Stimulated activated CD4-positive, alpha-beta T cell treated with anti-CD3 and anti-CD28 coated beads, Interleukin-15, amount 100 ng/mL, for 48 hours (primary cell): ENCODE measurements around the gene LMAN2.

ENCODE experiments used
- DNase-seq, 2 donors: peaks; one replicate each; pipeline ENCODE4 v3.0.0-alpha.2; 2020; ENCODE audit warnings: low read depth in 2 of 2

LMAN2 gene

DNA sequence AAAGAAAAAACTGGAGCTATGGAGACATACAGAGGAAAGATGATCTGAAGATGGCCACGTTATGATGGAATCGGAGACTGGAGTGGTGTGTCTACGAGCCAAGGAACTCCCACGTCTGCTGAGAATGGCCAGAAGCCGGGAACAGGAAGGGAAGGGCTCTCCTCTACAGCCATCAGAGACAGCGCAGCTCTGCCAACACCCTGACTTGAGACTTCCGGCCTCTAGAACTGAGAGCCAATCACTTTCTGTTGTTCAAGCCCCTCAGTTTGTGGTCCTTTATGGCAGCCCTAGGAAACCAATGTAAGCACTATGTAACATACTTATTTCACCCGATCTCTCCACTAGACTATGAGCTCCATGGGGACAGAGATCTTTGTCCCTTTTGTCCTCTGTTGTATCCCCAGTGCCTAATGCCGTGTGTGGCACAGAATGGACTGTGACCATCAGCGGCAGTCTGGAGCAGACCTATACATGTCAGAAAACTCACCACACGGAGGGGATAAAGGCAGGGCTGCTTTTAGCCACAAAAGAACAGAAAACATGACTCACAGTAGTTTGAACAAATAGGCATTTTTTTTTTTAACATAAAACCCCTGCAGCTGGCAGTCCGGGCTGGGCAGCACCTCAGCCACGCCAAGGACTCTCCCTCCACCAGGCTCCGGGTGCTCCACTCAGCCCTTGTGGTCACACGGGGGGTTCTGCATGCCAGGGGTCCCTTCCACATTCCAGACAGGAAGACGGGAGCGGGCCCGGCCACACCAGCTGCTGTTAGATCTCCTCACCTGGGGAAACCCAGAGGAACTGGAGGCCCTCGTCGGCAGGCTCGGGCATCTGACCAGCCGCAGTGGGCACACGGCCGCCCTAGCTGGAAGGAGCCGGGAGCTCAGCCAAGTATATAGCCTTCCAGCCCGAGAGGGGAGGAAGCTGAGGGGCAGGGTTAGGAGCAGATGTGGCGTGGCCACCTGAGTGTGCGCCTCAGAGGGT, 23.6 kb downstream of the LMAN2 start:
- DNase-seq: no peak

DNA sequence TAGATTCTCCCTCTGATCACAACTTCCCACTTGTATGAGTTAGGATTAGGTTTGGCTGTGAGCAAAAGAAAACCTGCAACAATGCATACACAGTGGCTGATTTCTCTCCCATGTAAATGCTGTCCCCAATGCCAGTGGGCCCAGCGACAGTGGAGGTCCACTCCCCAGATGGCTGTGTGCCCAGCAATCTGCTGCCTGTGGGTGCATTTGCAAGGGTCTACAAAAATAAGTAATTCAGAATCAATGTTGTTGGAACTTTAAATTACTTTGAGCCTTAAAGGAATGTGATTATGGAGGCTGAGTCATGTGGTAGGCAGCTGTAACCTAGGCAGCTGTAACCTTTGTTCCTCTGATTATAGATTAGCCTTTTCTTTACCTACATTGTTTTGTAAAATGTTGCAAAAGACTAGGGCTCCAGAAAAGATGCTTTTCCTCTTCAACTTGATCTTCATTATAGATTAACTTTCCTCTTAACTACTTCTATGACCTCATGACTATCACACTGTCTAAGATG, 25.5 kb downstream of the LMAN2 start:
- no peak for DNase-seq

DNA sequence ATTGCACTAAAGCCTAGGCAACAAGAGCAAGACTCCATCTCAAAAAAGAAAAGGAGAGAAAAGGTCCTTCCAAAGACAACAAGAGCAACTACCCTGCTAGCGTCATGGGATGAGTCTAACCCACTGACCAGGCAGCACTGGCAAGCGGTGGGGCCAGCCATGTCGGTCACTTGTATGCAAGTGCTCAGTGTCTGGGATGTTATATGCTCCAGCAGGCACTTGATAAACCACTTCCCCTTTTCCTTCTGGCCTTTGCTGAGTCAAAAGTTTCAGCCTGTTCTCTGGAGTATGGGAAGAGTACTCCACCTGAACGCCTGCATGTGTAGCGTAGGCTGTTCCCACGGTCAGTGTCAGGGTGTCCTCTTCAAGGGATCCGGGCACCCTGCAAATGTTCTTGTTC, 30.6 kb downstream of the LMAN2 start:
- DNase-seq: no peak

DNA sequence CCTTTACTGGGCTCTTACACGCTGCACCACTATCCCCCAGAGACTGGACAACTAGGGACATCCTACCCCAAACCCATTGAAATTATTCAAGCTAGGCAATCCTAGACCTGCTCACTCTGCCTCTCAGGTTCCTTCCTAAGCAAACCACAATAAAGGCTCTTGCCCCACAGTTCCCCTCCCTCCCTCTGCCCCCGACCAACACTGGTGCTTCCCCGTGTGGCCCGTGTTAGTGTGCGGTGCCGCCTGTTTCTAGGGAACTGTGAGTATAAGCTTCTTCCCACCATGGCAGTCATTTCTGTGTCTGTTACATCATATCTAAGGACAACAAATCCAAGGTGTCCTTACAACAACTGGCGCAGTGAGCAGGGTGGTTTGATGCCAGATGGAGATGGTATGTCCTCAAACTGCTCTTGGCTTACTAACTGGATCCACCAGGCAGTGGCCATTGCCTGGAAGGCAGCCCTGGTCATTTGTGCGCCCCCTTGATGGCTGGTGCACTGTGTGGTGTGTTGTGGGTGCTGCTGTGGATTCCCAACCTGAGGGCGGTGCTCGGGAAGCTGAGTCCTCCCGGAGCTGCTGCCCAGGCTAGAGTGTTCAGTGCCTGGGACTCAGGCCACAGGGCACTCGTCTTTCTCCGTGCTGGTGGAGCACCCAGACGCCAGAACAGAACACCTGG, 31.4 kb downstream of the LMAN2 start:
- no peak for DNase-seq

DNA sequence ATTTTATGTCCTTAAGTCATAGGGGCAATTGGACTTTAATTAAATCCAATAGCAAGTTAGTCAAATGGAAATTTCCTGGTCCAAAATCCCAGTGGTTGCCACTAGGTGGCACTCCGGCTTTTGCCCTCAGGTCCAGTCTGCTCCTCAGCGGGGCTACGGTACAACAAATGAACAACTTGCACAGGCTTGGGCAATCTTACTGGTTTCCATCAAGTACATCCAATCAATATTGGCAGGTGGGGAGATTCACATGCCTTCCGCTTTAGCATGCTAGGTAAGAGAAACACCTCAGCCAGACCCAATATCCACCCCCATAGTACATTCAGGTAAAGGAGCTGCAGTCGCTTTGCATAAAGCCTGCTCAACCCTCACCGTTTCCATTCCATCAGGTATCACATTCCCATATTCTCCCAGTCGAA, 33.5 kb downstream of the LMAN2 start:
- DNase-seq: peak in 1 of 2 donors; percentile 61

DNA sequence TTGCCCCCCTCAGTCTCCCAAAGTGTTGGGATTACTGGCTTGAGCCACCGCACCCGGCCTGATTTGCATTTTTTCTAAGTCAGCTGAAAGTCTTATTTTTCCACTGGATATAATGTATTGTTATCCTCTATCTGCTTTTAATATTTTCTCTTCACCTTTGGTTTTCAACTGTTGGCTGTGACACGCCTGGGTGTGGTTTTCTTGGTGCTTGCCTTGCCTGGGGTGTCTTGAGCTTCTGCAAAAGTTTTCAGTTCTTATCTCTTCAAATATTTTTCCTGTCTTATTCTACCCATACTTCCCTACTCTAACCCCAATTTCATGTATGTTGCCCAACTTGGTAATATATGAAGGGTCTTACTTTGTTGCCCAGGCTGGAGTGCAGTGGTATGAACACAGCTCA, 35.5 kb downstream of the LMAN2 start:
- no peak for DNase-seq

DNA sequence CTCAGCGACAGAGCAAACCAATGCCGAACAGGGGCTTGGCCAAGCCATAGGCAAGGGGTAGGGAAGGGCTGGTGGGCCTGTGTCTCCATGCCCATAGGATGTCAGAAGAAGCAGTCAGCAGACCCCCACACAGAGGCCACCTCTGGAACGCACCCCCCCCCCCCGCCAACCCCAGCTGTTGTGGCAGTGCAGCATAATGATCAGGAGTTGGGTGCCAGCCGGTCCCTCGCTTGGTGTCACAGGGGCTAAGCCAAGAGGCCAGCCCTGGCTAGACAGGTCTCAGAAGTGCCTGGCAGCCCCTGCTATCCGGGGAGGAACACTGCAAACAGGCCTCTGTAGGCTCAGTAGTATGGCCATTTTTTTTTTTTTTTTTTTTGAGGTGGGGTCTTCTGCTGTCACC, 36.1 kb downstream of the LMAN2 start:
- DNase-seq: no peak

DNA sequence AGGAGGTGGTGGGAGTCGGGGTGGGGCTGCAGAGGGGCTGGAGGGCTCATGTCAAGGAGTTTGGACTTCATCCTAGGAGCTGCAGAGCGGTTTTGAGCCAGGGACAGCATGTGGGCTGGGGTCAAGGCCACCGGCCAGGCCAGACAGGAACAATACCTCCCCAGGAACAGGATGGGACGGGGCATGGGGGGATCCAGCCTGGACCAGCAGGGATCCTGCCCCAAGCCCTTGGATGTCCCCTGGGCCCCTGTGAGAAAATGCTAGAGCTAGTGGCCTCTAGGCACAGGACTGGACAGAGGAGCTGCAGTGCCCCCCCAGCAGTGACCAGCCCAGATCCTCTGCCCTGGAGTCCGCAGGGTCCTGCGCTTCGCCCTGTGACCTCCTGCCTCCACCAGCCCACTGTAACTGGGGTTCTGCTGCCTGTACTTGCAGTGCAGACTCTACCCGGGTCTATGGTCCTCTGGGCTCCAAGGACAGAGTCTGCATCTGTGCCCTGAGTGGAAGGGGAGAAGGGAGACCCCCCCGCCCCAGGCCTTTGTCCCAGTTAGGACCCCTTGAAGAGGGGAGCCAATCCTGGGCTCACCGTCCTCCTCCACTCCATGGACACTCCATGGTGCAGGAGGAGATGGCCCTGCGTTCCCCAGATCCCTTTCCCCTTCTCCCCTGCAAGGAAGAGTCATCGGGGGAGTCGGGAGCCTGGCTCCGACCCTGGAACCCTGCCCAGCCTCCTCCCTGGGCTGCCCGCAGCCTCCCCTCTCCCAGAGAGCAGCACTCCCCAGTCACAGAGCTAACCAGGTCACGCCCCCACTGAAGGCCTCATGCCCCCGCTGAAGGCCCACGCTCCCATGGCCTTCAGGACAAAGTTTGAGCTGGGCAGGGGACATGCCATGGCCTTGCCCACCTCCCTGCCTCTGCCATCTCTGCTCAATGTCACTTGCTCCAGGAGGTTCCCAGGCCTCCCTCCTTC, 36.8 kb downstream of the LMAN2 start:
- DNase-seq: no peak

DNA sequence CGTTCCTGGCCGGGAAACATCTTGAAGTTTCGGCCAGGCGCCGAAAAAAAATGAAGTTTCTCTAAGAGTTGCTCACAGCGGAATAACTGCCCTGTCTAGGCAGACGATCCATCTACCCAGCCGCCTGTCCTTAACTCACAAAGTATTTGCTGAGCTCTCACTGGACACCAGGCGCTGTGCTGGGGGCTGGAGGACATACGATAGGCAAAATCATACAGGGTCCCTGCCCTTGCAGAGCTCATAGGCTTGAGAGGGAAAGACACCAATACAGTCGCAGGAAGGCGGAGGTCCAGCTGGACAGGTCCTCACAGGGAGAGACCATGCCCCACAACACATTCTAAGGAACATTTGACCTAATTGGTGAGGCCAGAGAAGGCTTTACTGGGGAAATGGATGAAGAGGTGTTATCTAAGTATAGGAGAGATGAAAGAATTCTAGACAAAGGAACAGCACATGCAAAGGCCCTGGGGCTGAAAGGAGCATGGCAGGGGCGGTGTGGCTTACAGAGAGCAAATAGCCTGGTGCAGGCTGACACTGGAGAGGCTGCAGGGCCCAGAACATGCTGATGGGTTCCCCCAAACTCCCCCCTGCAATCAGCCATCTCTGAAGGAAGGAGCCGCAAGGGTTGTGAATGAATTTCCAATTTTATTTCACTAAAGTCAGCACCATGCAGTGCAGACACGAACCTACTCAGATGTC, 37.8 kb downstream of the LMAN2 start:
- DNase-seq: no peak

DNA sequence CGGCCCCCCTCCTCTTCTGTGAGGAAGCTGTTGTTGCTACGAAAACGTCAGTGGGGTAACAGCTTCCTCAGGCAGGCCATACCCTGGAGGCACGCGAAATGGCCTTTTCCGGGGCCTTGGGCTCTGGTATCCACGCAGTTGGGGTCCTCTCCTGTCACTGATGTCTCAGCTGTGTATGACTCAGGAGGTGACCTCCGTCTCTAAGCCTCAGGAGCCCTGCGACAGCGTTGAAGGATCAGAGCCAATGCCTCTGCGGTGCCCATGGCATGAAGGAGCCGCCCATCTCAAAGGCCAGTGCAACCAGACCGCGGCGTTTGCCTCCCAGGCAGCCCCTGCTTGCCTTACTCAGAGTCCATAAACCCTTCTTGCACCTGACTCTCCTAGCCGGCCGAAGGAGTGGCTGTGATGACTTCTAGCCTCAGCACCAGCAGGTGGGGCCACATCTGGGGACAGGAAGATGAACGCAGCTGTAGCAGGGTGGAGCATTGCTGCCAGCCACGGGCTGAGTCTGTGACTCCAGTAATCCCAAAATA, 38.8 kb downstream of the LMAN2 start:
- DNase-seq: peak in 1 of 2 donors; percentile 52

DNA sequence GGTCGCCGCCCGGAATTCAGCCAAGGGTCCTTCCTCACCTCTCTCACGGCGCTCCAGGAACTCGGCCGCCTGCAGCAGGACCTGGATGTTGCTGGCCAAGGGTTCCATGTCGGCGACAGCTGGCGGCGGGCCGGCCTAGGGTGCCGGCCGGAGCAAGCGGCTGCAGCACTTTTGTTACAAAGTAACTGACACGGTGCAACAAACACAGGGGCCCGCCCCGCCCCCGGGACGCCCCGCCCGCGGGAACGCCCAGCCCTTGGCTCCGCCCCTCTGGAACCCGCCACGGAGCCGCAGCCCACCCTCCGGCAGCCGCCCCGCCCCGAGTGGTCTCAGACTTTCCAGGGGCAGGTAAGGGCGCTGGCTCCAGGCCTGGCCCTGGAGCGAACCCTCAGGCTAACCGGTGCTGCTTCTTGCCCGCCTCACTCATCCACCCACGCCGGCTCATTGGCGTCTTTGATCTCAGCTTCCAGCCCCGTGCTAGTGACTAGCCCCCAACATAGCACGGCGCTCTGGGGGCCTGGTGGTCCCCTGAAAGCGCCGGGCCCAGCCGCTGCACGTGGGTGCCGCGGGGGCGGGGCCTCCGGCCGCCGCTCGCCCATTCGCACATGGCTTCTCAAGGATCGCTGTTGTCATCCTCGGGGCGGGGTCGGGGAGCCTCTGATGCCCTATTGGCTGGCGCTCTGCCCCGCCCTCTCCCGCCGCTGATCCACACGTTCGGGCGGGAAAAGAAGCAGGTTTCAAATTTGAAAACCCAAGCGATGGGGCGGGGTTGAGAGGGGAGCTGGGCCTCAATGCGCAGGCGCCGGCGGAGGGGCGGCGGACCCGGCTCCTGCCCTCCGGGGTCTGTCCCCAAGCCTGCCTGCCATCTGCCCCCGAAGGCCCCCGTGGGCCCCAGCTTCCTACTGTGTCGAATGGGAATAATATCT, 39.5 kb downstream of the LMAN2 start, which contains the start of gene MXD3:
Gene MXD3, minus strand, starts transcription at position 176 of the 926 bp plus-strand sequence. Its CDS starts 68 bp downstream, at position 108.
- DNase-seq: peak; percentile 98 to 99

DNA sequence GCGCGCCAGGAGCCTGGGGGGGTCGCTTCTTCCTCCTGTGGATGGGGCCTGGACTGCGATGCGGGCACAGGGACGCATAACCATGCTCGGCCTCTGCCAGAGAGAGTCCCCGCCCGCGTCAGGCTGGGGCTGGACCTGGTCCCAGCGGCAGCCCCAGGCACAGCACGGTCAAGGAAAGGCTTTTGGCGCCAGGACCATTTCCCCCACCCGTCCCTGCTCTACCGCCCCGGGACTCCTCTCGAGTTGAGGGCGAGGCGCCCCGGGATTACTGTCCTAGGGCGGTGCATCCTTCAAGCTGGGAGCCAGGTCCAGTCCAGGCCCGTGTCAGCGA, 40.1 kb downstream of the LMAN2 start:
- DNase-seq: no peak

DNA sequence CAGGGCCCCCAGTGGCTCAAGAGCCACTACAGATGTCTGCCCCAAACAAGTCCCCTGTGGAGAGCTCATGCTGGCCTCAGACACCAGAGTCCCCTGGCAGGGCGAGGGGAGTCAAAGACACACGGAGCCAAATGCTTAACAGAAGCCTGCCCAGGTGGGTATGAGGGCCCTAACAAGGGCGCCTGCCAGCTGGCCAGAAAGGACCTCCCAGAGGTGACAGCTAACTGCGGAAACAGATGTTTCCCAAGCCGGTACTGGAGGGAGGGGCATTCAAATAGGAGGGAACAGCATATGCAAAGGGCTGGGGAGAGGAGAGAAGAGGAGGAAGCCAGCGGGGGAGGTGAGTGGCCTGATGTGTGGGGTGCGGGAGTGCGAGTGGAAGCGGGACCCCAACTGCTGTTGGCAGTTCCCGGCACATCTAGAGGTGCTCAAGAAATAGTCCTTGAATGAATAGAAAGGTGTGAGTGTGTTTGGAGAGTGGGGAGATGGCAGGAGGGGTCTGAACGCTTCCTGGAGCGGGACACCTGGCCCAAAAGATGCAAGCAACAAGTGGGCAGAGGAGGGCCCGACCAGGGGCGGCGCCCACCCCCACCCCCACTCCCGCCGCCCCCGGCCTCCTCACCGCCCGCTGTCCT, 40.6 kb downstream of the LMAN2 start:
- no peak for DNase-seq

DNA sequence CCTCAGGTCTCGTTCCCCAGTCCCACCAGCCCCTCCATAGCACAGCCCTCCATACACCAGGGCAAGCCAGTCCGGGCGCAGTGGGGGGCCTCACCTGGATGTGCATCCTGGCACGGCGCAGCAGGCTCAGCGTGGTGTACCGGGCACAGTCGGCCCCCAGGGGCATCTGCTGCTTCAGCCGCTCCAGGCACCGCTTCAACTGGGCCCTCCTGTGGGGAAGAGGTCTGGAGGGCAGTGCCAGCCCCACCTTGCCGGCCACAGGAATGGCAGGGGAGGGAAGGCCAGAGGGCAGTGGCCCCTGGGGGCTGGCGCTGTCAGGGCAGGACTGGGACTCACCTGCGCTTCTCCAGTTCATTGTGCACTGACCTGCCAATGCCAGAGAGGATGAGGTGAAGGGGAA, 41.1 kb downstream of the LMAN2 start:
- DNase-seq: no peak

DNA sequence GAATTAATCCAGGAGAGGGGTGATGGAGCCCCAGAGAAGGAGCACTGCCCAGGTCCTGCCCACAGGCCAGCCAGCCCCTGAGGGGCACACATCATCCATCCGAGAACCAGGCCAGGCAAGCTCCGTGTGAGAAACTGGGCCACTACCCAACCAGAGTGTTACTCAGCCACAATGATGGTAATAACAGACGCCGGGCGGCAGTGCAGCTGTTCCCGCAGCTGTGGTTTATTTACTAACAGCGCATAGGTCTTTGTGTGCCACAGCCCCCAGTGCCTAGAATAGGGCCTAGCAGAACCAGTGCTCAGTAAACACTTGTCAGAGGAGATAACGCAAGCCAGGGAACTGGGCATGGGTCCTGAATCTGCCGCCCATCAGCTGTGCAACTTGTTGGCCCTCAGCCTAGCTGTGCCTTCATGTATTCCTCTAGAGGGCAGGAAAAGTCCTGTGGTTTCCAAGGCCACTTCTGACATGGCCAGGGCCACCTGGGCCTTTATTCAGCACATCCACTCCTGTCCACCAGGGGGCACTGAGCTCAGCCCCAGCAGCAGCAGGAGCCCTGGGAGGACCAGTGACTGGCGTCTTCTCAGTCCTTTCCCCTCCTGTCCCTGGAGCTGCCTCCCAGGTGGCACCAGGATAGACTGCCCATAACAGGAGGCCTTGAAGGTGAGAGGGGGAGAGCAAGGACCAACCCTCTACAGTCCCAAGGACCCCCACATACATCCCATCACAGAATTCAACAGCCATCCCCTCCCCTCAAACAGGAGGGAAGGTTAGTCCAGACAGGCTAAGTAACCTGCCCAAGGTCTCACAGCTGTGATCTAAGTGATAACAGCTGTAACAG, 41.9 kb downstream of the LMAN2 start:
- peak; percentile 53 to 65 for DNase-seq

DNA sequence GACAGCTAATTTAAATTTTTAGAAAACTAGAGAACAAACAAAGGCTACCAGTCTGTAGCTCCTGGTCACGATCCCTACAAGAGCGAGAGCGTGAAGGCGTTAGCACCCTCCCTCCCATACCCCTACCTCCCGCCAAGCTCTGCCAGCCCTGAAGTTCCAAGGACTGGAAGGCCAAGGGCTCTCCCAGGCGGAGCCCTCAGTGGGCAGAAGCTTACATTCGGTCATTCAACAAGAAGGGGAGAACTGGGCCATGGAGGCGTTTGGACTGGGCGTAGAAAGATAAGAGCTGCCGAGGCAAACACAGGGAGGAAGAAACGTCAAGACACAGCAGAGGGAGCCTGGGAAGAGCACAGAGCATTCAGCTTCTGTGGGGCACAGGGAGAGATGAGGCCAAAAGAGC, 42.7 kb downstream of the LMAN2 start:
- DNase-seq: no peak

DNA sequence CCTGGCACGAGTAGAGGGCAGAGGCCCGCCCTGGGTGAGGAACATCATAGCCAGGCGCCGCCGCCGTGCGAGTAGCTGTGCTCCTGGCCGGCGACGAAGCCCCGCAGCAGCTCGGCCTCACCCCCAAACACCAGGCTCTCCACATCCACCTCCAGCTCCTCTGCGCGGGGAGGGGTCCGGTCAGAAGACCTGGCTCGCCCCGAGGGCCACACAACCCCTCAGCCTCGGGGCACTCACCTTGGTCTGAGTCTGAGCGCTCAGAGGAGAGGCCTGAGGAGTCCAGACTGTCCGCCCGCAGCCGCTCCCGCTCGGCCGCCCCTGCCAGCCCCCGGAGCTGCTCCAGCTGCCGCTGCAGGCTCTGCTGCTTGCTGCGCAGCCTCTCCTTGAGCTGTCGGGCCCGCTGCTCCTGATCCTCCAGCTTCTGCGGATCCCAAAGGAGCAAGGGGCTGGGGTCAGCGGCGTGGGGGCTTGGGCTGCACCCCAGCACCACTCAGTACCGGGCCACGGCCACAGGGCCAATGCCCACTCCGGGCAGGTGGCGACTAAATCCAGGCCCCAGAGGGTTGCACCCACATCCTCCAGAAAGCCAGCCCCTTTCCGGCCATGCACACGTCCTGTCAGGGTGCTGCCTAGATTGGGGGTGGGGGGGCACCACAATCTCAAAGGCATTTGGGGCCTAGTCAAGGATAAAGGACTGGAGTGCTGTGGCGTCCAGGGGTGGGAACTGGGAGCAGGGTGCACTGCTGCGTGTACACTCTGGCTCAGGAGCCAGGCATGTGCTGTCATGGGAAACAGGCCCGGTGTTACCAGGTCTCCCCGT, 43.7 kb downstream of the LMAN2 start:
- DNase-seq: no peak
